ENCODE measurements around the gene JMJD6. TPM values are rescaled to one million over a fixed set of nuclear protein-coding genes. Genes with fewer than 3 reads are reported as not detected.

JMJD6 gene
- total and polyA plus RNA-seq, 2 experiments from 2014 or later: 19.3 to 44.8 TPM

DNA sequence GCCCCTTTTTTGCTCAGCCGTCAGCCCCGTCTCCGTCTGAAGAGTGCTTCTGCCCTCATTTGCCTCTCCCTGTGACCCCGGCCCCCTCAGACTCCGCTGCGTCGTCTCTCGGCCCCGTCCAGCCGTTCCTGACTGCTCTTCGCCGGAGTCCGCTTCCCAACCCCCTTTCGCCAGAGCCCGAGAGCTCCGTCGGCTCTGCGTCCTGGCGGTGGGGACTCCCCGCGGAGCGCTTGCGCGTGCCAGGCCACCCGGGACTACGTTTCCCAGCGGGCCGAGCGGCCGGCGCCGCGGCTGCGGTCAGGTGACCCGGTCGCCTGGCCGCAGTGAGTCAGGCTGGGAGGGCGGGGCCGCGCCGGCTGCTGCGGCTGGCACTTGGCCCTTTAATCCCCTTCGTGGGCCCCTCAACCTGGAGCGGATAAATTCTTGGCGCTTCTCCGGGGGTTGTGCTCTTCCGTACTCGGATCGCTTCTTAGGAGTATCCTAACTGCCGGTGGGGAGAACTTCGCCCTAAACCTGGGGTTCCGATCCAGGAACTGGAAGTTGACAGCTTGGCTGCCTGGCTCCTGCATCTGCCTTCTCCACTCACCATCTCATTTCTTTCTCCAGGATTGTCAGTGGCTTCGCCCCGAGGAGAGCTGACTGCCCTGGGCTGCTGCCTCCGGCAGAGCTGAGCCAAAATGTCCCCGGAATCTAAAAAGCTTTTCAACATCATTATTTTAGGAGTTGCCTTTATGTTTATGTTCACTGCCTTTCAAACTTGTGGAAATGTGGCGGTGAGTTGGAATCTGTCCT is 11.5 kb upstream of the JMJD6 start, which contains the start of gene MFSD11:
TSS of gene MFSD11 (plus strand) at position 444 of the 792 bp plus-strand sequence. CDS start at position 678, 234 bp downstream.
- peaks cover 27% of the 10 kb centered on the region for H4K20me1 ChIP-seq (ENCODE audit: insufficient read depth, poor library complexity, severe bottlenecking)
- peaks cover 66% of the 10 kb centered on the region for H3K79me2 ChIP-seq
- H3K4me1 ChIP-seq (ENCODE audit: insufficient read depth): peaks cover 28% of the 10 kb centered on the region
- TF ChIP-seq EZH2phosphoT487 (IDR thresholded peaks at IDR 0.05; ENCODE audit: low read depth, severe bottlenecking, unreplicated experiment) (no peak), EZH2 (IDR thresholded peaks at IDR 0.05; ENCODE audit: borderline replicate concordance) (no peak)
- TF ChIP-seq, protein P1, sequence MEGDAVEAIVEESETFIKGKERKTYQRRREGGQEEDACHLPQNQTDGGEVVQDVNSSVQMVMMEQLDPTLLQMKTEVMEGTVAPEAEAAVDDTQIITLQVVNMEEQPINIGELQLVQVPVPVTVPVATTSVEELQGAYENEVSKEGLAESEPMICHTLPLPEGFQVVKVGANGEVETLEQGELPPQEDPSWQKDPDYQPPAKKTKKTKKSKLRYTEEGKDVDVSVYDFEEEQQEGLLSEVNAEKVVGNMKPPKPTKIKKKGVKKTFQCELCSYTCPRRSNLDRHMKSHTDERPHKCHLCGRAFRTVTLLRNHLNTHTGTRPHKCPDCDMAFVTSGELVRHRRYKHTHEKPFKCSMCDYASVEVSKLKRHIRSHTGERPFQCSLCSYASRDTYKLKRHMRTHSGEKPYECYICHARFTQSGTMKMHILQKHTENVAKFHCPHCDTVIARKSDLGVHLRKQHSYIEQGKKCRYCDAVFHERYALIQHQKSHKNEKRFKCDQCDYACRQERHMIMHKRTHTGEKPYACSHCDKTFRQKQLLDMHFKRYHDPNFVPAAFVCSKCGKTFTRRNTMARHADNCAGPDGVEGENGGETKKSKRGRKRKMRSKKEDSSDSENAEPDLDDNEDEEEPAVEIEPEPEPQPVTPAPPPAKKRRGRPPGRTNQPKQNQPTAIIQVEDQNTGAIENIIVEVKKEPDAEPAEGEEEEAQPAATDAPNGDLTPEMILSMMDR (IDR thresholded peaks at IDR 0.05; ENCODE audit: poor library complexity): no peak
- H3K4me2 ChIP-seq: peak within 1 kb of the TSS; percentile 92
- H2AFZ ChIP-seq: peak within 1 kb of the TSS; percentile 50
- H3K9me2 ChIP-seq (replicated peaks; ENCODE audit: insufficient read depth): no peaks in the 10 kb centered on the region
- DNase-seq (ENCODE audit: low spot score): peak; percentile 98
- under 1% methylated on average over 55 of the region's 57 CpGs for WGBS (ENCODE audit: low lambda C conversion rate, missing lambda C conversion rate)
- peak within 1 kb of the TSS; percentile 96 for H3K27ac ChIP-seq
- H3K9me3 ChIP-seq (ENCODE audit: low read depth): no peaks in the 10 kb centered on the region
- H3K4me3 ChIP-seq: peak within 1 kb of the TSS; percentile 83
- H3K27me3 ChIP-seq: no peaks in the 10 kb centered on the region
- no peaks in the 10 kb centered on the region for H3K36me3 ChIP-seq (replicated peaks; ENCODE audit: insufficient read depth, low read depth)

DNA sequence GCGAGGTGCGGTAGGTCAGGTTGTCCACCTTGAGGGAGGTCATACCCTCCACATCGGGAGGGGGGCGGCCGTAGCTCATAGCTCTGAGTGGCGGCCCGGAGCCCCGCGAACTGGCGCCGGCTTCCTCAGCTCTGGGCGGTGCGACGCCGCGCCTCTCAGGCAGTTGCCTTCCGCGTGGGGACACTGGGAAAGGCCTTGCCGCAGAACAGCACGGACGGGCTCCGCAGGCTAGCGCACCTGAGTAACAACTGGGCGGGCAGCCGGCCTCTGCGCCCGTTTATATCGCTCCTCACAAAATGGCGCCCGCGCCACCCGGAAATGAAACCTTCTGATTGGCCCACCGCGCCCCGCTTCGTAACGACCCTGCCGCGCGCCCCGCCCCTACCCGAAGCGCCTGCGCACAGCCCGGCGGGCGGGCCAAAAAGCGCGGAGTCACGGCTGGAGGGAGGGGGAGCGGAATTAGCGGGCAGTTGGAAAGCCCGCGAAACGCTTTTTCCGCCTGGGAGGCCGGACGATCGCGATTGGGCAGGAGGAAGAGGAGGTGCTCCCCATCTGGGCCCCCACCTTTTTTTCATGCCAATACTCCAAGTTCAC is 10.8 kb upstream of the JMJD6 start, which contains the start of gene SRSF2:
TSS of gene SRSF2 (minus strand) at position 250 of the 594 bp plus-strand sequence. CDS start at position 79, 171 bp downstream.
- Histone ChIP-seq H2AFZ (peak within 1 kb of the TSS; percentile 50), H3K4me2 (peak within 1 kb of the TSS; percentile 92), H3K36me3 (replicated peaks; ENCODE audit: insufficient read depth, low read depth) (no peaks in the 10 kb centered on the region), H3K79me2 (peaks cover 73% of the 10 kb centered on the region), H3K9me2 (replicated peaks; ENCODE audit: insufficient read depth) (no peaks in the 10 kb centered on the region), H4K20me1 (ENCODE audit: insufficient read depth, poor library complexity, severe bottlenecking) (peaks cover 29% of the 10 kb centered on the region), H3K4me3 (peak within 1 kb of the TSS; percentile 83), H3K9me3 (ENCODE audit: low read depth) (no peaks in the 10 kb centered on the region), H3K27me3 (no peaks in the 10 kb centered on the region), H3K4me1 (ENCODE audit: insufficient read depth) (peaks cover 28% of the 10 kb centered on the region), H3K27ac (peak within 1 kb of the TSS; percentile 96)
- under 1% methylated on average over 47 of the region's 60 CpGs for WGBS (ENCODE audit: low lambda C conversion rate, missing lambda C conversion rate)
- peak; percentile 99 for DNase-seq (ENCODE audit: low spot score)
- no peak for TF ChIP-seq EZH2phosphoT487 (IDR thresholded peaks at IDR 0.05; ENCODE audit: low read depth, severe bottlenecking, unreplicated experiment)
- TF ChIP-seq, protein P1 (IDR thresholded peaks at IDR 0.05; ENCODE audit: poor library complexity): no peak
- TF ChIP-seq EZH2 (IDR thresholded peaks at IDR 0.05; ENCODE audit: borderline replicate concordance): no peak

DNA sequence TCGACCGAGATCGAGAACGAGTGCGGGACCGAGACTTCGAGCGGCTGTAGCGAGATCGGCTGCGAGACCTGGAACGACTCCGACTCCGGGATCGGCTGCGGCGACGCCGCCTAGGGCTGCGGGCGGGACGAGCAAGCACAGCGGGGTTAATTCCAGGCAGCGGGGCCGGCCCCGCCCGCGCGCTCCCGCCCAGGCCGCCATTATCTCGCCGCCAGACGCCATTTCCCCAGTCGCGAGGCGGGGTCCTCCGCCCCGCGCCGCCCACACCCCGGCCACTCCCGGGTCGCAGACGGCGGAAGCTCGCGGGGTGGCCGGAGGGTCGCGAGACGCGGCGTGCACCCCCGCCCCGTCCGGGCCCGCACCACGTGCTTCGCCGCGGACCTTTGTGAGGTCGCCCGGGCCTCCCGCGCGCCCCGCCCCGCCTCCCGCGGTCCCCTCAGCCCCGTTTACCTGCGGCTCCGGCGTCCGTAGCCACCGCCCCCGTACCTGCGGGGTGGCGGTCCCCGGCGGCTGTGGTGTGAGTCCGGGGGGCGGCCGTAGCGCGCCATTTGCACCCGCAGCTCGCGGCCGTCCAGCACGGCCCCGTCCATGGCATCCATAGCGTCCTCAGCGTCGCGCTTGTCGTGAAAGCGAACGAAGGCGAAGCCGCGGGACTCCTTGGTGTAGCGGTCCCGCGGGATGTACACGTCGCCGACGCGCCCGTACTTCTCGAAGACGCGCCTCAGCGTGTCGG is 10.1 kb upstream of the JMJD6 start:
- H3K4me3 ChIP-seq: peak overlapping the region; percentile 83

More for the DNA sequence above, 10.1 kb upstream of the JMJD6 start:
- Histone ChIP-seq H3K27me3 (no peaks in the 10 kb centered on the region), H4K20me1 (ENCODE audit: insufficient read depth, poor library complexity, severe bottlenecking) (peaks cover 29% of the 10 kb centered on the region), H3K36me3 (replicated peaks; ENCODE audit: insufficient read depth, low read depth) (no peaks in the 10 kb centered on the region), H3K9me2 (replicated peaks; ENCODE audit: insufficient read depth) (no peaks in the 10 kb centered on the region), H3K27ac (peak overlapping the region; percentile 95), H2AFZ (peak overlapping the region; percentile 12), H3K79me2 (peaks cover 80% of the 10 kb centered on the region), H3K4me1 (ENCODE audit: insufficient read depth) (peaks cover 28% of the 10 kb centered on the region), H3K9me3 (ENCODE audit: low read depth) (no peaks in the 10 kb centered on the region), H3K4me2 (peak overlapping the region; percentile 92)
- peak; percentile 90 for DNase-seq (ENCODE audit: low spot score)
- TF ChIP-seq EZH2 (IDR thresholded peaks at IDR 0.05; ENCODE audit: borderline replicate concordance): no peak
- TF ChIP-seq, protein P1 (IDR thresholded peaks at IDR 0.05; ENCODE audit: poor library complexity): no peak
- TF ChIP-seq EZH2phosphoT487 (IDR thresholded peaks at IDR 0.05; ENCODE audit: low read depth, severe bottlenecking, unreplicated experiment): no peak
- under 1% methylated on average over 47 of the region's 117 CpGs for WGBS (ENCODE audit: low lambda C conversion rate, missing lambda C conversion rate)
